ENCODE results near the gene SH3RF1.

The SH3RF1 gene

DNA sequence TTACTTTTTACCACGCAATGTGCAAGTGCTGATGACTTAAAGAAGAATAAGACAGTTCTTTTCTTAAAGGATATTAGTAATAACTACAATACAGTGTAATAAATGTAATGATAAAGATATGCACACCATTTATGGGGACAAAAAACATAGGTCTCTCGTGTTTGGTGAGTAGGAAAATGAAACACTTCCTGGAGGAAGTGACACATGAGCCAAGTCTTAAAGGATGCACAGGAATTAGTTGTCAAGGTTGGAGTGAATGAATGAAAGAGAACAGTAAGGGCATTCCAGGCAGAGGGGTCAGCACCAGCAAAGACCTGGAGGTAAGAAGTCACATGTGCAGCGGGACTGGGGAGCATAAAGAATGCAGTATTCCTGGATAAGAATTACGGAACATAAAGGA lies 112.7 kb downstream of the SH3RF1 start:
- DNase-seq, result no peak

DNA sequence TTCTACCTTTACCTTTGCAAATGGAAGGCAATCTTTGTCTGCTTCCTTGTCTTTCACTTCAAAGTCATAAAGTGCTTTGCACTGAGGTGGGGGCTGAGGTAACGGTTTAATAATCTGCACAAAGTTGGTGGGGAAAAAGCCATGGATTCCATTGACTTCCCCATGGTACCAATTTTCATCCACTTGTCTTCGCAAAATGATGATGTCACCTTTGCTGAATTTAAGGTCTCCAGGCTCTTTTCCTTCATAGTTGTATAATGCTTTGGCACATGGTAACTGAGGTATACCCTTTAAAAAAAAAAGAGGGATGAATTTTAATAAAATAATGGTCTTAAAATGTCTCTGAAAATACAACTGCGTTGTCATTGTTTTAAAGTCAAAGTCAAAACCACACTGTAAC lies 114.4 kb downstream of the SH3RF1 start:
- no peak for DNase-seq

- no peak for DNase-seq
Observed at GRCh38 chr4:169154121-169154520, 116.6 kb downstream of the SH3RF1 start.

GRCh38 chr4:169153481-169154087 lies 117.2 kb downstream of the SH3RF1 start:
- no peak for DNase-seq

- no peak for DNase-seq
Observed at GRCh38 chr4:169152899-169153298, 117.9 kb downstream of the SH3RF1 start.

DNA sequence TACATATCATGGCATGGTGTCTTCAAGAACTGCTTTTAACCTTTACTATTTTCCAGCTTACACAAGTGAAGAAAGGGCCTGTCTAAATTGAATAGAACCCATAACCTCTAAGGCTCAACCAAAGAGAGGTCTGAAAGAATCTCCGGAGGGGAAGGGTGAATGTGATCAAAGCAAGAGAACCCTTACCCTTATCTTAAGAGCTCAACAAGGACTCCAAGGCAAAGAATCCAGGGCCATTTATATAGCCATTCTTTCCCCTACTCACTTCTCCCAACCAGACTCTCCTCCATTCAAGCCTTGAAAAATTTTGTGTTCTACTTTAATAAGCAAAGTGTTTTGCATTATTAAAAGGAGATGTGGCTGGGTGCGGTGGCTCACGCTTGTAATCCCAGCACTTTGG lies 118.7 kb downstream of the SH3RF1 start:
- no peak for DNase-seq

GRCh38 chr4:169151671-169152070 lies 119.1 kb downstream of the SH3RF1 start:
- no peak for DNase-seq

DNA sequence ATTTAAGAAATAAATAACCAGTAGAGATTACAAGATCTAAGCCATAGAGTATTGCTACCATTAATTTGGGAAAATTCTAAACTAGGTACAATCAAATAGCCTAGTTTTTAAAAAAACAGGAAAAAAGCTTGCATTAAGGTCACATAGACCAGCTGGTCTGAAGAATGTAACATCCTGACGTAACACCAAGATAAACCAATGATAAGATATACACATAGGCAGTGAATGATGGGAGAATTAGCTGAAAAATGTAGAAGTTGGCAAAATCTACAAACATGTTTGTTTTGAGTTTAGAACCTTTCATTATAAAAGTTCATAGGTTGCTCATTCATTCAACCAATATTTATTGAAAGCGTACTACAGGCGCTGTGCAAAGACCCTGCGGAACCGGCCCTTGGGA lies 120.0 kb downstream of the SH3RF1 start:
- DNase-seq, result no peak

GRCh38 chr4:169148885-169149284 lies 121.9 kb downstream of the SH3RF1 start:
- DNase-seq, result no peak

- no peak for DNase-seq
Observed at GRCh38 chr4:169147191-169147590, 123.6 kb downstream of the SH3RF1 start.

- no peak for DNase-seq
Observed at GRCh38 chr4:169144061-169144600, 126.6 kb downstream of the SH3RF1 start.

- DNase-seq, result no peak
Observed at GRCh38 chr4:169143335-169143734, 127.4 kb downstream of the SH3RF1 start.

GRCh38 chr4:169142906-169143305 lies 127.8 kb downstream of the SH3RF1 start:
- DNase-seq, result no peak

DNA sequence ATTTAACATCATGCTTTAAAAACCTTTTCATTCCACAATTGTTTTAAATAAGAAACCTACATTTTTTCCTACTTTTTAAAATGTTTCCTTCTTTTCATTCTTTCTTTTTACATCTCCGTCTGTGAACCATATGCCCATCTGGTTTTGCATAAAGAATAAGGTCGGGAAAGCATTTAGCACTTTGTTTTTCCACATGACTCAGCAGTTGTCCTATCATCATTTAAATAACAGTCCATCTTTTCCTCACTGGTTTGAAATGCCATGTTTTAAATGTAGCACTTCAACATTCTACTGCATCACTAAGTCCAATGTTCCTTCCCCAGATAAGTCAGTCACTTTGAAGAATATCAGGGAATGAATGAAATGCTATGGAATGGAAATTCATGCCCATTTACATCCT lies 128.4 kb downstream of the SH3RF1 start:
- no peak for DNase-seq

DNA sequence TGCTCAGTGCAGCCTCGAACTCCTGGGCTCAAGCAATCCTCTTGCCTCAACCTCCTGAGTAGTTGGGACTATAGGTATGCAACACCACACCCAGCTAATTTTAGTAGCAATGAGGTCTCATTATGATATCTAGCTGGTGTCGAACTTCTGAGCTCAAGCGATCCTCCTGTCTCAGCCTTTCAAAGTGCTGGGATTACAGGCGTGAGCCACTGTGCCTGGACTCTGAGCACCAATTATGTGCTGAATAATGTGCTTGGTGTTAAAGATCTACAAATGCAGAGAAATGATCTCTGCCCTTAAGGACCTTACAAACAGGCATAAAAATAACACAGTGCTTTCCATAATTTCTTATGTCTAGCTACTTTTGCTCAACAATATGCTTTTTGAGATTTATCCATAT lies 131.7 kb downstream of the SH3RF1 start:
- no peak for DNase-seq

- no peak for DNase-seq
Observed at GRCh38 chr4:169137558-169137920, 133.2 kb downstream of the SH3RF1 start.

GRCh38 chr4:169136796-169137557 lies 133.8 kb downstream of the SH3RF1 start:
- no peak for DNase-seq

DNA sequence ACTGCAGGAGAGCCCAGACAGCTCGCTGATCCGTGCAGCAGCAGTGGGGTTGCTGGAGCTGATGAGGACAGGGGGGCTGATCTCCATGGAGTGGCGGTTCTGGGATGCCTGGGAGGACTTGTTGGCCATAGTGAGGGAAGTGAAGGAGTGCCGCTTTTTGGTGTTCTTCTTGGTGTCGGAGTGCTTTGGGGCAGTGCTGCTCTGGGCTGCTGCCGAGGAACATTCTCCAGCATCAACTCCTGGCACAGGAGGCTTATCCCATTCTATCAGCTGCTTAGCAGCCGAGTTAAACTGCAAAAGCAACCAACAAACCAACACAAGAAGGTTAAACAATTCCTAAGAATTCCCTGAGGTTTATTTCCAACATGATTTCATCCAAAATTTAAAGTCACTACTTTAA lies 134.4 kb downstream of the SH3RF1 start:
- DNase-seq, result no peak

- no peak for DNase-seq
Observed at GRCh38 chr4:169135776-169136175, 135.0 kb downstream of the SH3RF1 start.

- DNase-seq, result no peak
Observed at GRCh38 chr4:169133932-169134331, 136.8 kb downstream of the SH3RF1 start.

GRCh38 chr4:169132561-169133305 lies 138.0 kb downstream of the SH3RF1 start:
- no peak for DNase-seq

GRCh38 chr4:169131556-169132208 lies 139.1 kb downstream of the SH3RF1 start:
- DNase-seq, result no peak

GRCh38 chr4:169128902-169129301 lies 141.9 kb downstream of the SH3RF1 start:
- no peak for DNase-seq

Data from amniotic stem cell (primary cell).